HG02588 (cell line): ENCODE data around the gene TIMP3.

ENCODE experiments used
- ATAC-seq: cut with Tn5 transposase; IDR thresholded peaks from one replicate; pipeline ENCODE4 v1.9.1; 2021; ENCODE audit warnings: mild to moderate bottlenecking, moderate library complexity; ENCODE audit not compliant: unreplicated experiment

Gene TIMP3

DNA sequence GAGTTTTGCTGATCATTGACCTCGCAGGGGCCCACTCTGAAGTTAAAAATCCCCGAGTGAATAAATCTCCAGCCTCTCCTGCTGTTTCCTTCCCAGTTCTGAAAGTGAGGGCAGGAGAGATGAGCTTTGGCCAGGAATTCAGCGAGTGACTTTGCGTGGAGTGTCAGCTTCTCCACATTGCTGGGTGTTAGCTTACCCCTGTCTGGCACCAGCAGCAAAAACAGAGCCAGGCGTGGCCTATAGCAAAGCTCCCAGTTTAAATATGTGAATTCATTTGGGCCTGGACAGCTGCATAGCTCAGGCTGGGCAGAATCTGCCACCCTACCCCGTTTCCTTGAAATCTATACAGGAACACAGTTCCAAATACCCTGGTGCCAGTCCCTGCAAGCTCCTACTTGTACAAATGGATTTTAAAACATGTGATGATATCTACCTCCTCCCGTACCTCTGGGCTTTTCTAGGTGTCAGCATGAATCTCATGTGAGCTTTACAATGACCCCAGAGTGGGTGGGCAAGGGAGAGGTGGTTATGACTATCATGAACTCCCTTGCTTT, 25.6 kb downstream of the TIMP3 start:
- ATAC-seq: no peak

DNA sequence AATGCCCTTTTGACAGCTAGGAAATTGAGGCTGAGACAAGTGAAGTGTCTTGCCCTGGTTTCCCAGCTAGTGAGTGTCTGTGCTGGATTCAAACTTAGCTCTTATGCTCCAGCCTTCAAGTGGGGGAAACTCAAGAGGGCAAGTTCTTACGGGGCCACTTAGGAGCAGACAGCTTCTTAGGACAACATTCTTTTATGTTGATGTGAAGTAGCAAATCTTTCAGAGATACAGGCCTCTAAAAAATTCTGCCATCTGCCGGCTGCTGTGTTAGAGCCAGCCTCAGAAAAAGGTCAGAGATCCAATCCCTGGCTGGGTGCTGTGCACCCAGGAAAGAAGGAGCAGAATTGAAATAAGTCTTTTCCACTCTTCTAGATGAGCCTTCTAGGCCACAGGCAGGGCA, 26.6 kb downstream of the TIMP3 start:
- ATAC-seq: no peak

DNA sequence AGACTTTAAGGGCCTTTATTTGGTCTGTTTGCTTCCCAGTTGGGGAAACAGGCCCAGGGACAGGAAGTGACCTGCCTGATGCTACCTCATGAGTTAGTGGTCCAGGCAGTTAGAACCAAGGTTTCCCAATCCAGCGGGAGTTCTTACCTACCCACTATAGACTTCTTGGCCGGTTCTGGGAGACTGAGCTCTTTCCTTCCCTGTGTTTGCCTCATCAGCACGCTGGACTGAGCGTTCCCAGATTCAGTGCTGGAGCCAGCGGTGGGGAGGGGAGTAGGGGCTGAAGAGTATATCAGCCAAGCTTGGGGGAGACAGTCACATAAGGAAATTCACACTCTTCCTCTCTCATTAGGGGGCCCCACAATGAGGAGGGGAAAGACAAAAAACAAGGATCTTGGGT, 27.1 kb downstream of the TIMP3 start:
- ATAC-seq: no peak

DNA sequence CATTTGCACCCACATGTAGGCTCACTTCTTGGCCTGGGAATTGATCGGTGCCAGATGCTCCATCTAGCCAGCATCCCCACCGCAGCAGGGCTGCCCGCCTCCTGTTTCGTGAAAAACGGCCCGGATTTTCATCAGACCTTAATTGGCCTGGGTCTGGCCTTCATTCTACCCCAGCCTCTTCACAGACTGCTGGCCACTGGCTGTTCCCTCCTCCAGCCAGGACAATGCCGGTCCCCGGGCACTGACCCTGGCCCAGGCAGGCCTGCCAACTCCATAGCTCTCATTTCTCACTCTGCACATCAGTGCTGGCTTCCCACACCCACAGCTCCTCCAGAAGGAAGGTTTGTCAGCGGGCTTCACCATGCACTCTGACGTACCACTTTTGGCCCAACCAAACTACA, 27.9 kb downstream of the TIMP3 start:
- ATAC-seq: no peak

DNA sequence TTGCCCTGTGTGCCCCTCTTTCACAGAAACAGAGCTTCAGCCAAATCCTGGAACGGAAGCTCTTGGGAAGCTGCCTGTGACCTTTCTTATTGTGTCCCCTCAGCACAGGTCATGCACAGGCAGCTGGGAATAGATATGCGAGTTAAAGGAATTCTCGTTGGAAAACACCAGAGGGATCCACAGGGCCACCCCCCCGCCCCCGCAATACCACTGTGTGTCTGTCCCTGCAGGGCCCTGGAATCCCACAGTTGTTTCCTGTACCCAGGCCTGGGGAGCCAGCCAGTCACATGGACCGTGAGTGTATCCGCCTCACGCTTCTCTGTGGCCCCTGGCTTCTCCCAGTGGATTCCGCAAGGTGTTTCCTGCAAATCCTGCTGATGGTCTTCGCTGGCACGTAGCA, 29.0 kb downstream of the TIMP3 start:
- no peak for ATAC-seq

DNA sequence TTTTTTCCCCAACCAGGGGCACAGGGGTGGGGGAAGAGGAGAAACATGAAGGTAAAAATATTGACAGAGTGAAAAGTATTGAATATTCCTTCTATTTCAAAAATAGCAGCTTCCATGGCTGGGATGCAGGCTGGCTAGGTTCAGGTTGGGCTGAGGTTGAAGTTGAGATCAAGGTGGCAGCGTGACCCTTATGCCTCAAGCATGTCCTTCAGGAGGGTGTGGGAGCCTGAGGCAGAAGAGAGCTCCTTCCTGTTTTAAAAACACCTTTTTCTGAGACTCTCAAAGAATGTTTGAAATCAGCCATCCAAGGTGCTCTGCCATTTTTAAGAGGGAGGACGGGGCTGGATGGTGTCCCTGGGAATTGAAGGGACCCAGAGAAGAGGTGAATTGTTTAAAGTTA, 29.5 kb downstream of the TIMP3 start:
- ATAC-seq: no peak

DNA sequence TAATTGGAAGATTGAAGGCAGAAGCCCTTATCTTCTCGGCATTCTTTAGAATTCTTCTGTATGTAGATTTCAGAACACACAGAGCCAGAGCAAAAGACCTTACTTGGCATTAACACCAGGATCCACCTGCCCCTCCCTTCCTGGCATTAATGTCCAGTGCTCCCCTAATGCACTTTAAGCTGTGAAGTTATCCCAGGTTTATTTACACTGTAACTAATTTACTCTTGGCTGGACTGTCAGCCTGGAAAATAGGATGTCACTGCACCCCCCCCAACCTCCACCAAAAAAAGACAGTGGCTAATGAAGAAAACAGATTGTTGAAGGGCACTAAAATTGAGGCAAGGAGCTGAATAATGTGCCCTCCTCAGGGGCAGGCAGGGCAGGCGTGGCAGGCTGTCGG, 30.1 kb downstream of the TIMP3 start:
- no peak for ATAC-seq

DNA sequence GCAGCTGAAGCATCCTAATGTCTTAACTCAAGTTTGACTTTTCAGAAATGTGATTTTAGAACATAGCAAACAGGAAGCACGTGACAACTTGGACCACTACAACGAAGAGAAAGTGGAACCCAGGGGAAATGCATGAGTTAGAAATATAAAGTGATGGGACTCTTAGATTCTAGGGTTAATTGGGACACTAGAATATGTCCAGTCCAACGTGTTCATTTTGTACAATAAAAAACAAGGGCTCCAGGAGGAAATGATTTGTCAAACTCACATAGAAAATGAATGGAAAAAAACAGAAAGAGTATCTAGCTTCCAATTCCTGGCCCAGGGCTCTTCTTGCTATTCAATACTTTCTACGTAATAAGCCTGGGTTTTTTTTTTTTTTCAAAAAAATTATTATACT, 30.7 kb downstream of the TIMP3 start:
- no peak for ATAC-seq

DNA sequence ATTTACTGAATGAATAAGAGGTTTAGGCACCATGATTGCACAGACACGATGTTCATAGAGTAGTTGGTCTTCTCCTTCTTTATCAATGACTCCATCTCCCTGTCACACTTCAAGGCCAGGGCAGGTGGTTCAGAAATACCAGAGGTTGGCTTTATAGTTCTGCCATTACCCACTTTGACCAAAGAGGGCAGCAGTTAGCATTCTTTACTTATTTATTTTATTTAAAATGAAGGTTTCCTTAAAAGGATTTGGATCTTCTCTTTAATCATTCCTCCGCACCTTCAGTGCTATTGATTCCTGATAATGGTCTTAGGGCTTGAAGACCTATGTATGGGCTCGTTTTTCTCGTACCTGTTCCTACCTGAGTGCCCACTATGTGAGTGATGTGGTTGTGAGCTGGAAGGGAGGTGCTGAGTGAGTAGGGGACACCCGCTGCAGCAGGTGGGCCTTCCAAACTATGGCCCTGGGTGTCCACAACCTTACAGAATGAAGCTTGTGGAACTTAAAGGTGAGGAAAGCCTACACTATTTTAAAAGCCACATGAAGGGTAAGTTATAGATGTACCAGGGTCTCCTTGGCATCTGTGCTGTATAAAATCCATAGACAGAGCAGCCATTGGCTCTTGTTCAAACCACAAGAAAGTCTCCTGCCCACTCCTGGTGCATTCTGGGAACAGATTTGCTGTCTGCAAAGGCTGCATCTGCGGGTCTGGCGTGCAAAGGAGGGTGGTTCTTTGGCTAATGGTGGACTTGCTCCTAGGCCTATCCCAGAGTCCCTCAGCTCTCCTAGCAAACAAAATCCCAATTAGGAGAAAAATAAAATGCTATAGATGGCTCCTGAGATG, 35.0 kb downstream of the TIMP3 start:
- ATAC-seq: no peak

DNA sequence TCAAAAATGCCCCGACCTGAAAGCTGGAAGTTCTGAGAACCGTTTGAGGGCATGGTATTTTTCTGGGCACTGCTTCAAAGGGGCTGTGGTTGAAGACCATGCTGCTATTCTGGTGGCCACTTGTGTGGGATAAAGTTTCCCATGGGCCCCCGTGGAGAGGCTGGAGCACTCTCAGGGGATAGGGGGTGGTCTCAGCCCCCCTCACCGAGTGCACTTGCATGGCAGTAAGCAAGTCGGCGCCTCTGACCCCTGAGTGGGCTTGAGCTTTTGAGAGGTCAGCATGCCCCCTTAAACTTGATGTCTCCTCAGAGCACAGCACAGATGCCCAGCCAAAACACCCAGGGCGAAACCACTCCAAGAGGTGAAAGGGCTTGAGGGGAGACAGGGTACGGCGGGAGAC, 35.6 kb downstream of the TIMP3 start:
- ATAC-seq: no peak

DNA sequence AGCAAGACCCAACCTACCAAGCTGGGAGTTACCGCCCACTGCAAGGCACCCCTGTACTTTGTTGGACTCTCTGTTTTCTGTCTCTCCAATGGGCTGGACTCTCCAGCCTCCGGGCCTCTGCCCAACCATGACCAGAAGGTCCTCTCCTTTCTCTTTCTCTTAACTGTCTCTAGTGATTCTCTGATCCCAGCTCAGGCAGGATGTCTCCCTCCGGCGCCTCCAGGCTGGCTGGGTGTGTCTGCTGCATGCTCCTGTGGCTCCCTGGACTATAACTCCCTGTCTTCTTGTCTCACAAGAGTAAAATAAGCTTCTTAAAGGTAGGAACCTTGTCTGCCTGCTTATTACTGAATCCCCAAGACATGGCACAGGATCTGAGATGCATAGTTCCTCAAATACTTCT, 36.3 kb downstream of the TIMP3 start:
- ATAC-seq: no peak

DNA sequence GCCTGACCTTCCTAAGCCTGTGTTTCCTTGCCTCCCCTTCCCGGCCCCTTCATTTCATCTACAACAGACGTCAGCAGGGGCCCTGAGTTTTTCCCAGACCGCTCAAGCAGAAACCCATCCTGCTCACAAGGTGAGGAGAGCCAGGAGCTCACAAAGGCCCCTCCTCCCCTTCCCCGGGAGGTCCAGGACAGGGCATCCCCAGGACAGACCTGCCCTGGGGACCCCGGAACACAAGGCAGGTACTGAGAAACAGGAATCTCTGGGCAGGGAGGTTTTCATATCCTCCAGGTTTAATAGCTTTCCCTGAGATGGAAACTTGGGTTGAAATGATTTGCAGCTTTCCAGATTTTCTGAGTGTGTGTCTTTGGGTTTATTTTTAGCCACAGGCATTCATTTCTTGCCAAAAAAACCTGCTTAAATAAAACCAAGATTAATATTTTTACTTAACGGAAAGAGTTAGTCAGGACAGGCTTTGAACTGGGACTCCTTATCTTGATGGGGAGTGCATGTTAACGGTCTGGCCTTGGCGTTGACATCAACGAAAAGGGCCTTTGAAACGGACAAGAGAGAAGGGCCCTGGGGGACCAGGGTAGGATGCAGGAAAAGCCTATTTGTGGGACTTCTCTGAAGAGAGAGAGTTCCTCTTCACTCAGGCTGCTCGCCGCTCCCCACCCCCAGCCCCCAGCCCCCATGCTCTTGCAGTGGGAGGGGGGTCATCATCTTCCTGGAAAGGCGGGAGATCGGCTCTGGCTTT, 38.5 kb downstream of the TIMP3 start:
- no peak for ATAC-seq

DNA sequence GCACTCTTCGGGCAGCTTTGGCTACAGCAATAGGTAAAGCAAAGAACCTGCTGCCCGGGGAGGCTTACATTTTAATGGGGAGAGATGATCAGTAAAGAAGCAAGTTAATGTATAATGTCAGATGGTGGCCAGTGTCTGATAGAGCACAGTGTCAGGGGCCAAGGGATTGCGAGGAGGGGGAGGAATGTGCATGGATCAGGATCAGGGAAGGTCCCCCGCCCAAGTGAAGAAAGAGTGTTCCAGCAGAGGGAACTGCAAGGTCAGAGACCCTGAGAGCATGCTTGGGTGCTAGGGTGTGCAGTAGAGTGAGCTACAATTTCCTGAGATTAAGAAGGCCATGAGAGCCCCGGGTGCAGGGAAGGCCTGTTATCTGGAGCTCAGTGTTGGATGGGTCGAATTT, 39.7 kb downstream of the TIMP3 start:
- no peak for ATAC-seq

DNA sequence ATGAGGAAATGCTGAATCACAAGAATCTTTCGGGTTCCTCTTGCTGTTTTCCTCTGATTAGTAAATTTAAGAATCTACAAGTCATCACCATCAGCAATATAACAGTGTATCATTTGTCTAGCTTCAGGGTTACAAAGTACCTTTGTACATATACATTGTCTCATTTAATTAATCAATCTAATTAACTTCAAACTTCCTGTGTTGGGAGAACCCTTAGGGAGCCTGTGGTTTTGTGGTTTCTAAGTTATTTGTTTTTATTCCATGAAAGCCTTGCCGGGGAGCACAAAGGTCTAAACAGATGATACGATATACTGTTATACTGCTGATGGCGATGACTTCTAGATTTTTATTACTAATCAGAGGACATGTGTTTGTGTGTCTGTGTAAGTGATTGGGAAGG, 41.0 kb downstream of the TIMP3 start:
- ATAC-seq: no peak

DNA sequence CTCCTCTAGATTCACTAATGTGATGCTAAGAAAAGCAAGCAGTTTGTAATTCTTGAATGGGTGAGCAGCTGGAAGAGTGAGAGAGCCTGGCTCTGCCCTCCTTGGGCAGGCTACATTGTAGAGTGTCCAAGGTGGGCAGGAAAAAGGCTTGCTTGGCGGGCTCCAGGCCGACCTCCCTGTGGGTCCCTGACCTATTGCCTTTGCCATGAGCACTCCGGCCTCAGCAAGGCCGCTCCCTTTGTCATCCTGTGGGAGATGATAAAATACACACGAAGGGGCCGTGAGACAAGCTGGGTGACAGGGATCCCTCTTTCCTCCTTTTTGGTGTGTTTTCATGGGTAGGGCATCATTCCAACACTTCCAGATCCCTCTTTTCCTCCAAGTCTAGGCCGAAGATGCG, 41.8 kb downstream of the TIMP3 start:
- ATAC-seq: no peak

DNA sequence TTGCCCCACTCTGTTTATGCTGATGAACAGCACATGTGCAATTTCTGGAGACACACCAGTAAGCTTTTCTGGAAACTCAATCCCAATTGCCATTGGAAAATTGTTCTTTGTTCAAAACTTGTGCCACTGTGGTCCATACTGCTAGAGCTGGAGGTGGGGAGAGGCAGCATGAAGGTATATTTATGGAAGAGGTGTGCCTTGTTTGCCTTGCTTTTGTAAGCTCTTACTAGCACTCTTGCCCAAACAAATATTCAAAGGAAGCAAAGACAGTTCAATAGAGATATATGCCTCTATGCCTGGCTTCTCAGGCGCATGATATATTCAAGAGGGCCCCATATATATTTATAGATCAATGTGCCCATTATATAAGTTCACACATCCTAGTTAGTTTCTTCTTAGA, 42.7 kb downstream of the TIMP3 start:
- ATAC-seq: no peak

DNA sequence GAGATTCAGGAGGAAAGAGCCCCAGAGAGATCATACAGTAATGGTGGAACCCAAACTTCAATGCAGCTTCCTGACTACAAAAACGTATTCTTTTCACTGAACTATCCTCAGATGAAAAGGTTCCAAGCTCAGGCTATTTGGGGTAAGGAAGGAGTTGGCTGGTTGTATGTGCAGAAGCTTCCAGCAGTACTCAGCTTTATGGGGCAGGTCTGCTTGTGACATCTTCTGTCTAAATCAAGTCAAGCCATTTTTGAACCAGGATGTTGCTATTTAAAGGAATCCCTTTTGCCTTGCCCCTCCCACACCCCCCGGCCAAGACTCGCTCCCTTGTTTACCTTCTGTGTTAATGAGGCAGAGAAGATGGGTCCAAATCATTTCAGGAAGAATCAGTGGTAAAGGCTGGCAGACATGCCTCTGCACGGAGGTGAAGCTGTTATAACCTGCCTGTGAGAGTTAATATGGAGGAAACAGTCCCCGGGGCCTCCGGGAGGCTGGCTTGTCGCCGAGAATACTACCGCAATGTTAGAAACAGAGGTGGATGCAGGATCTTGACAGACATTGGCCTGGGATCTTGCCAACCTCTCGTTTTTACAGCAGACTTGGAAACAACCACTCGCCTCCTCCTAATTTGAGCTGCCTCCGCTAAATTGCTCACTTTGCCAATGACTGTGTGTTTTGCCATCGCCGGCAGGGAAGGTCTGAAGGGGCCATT, 45.4 kb downstream of the TIMP3 start:
- no peak for ATAC-seq

DNA sequence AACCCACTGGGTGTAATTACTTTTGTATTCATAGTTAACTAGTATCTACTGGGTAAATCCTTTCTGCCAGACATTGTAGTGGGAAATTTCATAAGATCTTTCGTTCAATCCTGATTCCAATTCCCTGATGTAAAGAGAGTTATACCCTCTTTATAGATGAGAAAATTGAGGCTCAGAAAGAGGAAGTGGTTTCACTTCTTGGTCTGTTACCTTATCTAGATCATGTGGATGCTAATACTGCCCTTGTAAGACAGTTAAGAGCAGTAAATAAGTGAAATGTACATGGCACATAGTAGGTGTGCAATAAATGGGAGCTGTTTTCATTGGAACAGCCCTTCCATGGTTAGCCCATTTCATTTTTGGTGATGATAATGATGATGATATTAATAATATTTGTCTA, 46.7 kb downstream of the TIMP3 start:
- ATAC-seq: no peak

DNA sequence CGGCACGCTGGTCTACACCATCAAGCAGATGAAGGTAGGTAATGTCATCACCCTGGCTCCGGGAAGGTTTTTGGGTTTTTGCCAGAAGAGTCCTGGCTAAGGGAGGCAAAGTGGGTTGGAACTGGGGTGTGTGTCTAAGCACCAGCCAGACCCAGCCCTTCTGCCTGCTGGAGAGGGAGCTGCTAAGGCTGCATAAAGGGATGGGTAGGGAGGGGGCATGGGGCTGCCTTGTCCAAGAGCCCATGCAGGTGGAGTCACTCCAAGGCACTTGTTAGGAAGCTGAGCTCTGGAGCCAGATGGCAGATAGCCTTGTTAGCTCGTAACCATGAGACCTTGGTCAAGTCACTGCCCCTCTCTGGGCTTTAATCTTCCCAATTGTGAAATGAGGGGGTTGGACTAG, 48.0 kb downstream of the TIMP3 start:
- ATAC-seq: no peak

DNA sequence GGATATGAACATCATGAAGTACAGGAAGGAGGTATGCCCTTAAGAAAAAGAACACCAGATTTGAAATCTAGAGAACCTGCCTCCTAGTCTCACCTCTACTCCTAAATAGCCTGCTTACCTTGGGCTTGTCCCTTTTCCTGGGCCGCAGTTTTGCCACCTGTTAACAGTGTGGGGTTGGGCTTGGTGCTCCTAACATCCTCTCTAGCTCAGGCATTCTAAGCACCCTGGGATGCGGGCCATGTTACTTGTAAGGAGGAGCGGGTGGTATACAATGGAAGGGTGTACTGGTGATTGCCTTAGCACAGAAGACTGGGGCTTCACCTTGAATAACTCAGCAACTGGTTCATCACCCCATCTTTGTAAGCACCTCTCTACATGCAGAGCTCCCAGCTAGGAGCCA, 48.7 kb downstream of the TIMP3 start:
- ATAC-seq: no peak
